RPMI8226 (cell line): ENCODE results near the gene TSPAN18.
A peak's percentile ranks its signal among the peaks of the same experiment; 100 is the strongest.

Experiments
- DNase-seq: peaks from one replicate; pipeline ENCODE4 v3.0.0-alpha.2; 2015

TSPAN18 gene

DNA sequence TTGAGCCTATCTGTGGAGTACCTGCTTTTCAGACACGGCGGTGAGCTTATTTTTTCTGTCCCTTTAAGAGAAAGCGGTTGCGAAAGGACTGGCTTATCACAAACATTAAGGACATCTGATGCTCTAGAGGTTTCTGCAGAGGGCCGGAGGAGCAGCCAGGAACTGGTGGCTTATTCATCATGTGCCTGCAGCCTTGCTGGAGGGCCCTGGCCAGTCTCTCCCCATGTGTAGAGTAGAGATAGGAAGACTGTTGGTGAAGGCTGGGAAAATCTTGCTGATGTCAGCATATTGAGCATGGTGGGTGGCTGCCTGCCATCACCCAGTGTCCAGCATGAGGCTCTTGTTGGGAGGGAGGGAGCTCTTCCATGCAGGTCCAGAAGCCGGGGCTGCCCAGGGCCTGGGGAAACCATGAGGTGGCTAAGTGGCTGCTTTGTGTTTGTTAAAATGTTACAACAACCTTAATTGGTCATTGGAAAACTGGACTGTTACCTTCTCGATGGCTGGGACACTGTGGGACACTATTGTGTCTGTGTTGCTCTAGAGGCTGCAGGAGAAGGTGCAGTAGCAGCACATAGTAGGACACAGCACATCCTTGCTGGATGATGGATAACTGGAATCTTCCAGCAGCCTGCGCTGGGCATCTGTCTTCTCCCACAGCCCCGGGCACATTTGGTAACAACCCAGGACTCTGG lies 54.3 kb downstream of the TSPAN18 start:
- DNase-seq, result no peak

GRCh38 chr11:44781655-44782054 lies 54.9 kb downstream of the TSPAN18 start:
- DNase-seq, result no peak

DNA sequence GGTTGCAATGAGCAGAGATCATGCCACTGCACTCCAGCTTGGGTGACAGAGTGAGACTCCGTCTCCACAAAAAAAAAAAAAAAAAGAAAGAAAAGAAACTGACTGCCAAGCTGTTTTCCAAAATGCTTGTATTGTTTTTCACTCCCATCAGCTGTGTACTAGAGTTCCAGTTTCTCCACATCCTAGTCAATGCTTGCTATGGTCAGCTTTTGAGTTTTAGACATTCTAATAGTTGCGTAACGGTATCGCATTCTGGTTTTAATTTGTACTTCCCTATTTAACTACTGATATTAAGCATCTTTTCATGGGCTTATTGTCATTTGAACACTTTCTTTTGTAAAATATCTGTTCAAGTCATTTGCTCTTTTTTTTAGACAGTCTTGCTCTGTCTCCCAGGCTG lies 55.7 kb downstream of the TSPAN18 start:
- no peak for DNase-seq

DNA sequence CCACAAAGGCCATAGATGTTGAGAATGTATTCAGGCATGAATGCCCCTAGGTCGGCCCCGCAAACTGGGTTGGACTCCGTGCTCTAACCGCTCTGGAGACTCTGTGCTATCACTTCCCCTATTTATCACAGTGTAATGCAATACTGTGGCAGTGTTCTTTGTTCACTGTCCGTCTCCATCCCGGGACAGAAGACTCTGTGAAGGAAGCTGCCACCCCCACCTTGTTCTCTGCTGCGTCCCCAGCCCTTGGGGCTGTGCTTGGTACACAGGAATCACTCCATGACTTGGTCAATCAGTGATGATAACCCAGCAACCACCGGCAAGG lies 57.6 kb downstream of the TSPAN18 start:
- no peak for DNase-seq

DNA sequence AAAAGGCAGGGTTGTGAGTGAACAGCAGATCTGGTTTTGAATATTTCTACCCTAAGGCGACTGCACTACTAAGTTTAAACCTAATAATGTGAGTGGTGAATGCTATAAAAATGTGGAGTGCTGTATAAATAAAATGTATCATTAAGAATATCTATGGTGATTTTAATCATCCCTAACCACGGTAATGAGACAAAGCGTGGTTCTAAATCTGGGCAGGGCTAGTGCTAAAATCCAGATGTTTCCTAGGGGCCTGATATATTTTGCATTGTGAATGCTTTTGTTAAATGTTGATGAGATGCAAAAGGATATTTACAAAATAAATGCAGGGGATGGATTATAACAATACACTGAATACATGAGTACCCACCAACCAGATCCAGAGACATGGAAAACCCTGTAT lies 58.1 kb downstream of the TSPAN18 start:
- no peak for DNase-seq

DNA sequence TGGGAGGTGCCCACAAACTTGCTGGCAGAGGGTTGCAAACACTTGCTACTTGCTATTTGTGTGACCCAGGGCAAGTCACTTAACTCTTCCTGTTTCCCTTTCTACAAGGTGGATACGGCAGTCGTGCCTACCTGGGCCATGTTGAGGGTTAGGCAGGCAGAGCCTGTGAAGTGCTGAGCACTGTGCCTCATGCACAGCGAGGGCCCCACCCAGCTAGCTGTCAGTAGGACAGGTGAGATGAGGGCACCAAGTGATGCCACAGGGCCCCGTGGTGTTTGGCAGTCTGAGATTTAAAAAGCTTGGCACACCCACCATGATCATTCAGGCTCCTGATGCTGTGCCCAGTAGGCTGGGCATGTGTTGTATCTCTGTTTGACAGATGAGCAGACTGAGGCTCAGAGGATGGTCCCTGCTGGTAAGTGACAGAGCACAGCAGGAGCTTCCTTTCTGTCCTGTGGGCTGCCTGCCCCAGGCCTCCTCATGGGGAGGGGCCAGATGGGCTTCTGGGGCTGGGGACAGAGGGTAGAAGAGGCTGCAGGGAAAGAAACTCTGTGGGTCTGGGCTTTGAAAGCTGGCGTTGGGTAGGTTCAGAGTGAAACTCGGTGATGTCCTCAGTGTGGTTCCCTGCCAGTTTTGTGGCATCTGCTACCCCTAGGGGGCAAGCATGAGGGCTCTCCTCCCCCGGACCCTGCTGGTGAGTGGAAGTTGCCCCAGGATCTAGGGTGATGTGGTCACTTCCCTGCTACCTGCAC lies 59.3 kb downstream of the TSPAN18 start:
- DNase-seq, result peak; percentile 25

DNA sequence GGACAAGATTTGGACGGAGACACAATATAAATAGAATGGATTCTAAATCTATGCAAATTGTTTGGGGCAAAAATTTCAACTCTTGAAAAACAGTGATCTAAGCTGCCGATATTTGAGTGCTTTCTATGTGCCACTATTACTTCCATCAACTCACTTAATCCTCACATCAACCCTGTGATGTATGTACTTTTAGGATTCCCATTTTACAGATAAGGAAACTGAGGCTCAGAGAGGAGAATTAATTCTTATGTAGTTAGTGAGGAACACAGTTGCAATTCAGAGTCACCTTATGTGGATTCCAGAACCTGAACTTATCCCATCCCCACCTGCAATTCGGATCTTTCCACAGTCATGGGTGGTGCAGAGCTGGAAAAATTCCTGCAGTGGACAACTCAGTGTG lies 60.3 kb downstream of the TSPAN18 start:
- DNase-seq, result no peak

- DNase-seq, result no peak
Observed at GRCh38 chr11:44787981-44788380, 61.2 kb downstream of the TSPAN18 start.

DNA sequence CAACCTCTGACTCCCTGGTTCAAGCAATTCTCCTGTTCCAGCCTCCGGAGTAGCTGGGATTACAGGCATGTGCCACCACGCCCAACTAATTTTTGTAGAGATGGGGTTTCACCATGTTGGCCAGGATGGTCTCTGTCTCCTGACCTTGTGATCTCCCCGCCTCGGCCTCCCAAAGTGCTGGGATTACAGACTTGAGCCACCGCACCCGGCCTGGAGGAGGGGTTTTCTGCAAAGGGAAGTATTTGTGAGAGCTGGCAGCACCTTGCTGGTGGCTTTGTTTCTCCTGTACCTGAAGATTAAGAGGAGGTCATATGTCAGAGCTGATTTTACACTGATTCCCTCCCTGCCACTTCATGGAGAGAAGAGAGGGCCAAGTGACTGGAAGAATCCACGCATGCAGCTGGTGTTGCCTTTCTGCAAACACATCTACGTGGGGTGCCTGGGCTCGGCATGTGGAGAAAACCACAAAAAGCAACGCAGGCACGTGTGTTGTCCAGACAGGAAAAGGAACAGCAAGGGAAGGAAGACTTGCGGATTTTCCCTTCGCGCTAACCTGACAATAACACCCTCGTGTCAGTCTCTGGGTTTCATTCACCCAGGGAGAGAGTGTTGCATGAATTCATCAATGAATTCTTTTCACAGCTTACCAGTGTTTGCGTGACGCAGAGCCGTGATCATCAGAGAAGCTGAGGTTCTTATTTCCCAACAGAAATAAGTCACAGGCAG lies 61.9 kb downstream of the TSPAN18 start:
- no peak for DNase-seq

GRCh38 chr11:44789496-44789895 lies 62.7 kb downstream of the TSPAN18 start:
- DNase-seq, result no peak

- no peak for DNase-seq
Observed at GRCh38 chr11:44790211-44790610, 63.4 kb downstream of the TSPAN18 start.

- no peak for DNase-seq
Observed at GRCh38 chr11:44791316-44791925, 64.7 kb downstream of the TSPAN18 start.

DNA sequence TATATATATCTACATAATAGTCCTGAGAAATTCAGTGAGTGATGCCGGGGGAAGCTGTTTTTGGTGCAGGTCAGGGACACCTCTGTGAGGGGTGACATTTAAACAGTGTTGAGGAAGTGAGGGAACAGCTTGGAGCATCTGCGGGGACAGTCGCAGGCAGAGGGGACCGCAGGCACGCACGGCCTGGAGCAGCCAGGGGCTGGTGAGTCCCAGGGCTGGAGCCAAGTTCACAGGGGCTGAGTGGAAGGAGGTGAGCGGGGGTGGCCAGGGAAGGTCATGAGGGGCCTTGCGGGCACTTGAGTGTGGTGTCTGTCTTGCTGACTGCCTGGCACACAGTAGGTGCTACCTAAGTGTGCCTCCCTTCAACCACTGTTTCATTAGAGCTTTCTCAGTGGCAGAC lies 65.4 kb downstream of the TSPAN18 start:
- no peak for DNase-seq

- no peak for DNase-seq
Observed at GRCh38 chr11:44793350-44794090, 66.8 kb downstream of the TSPAN18 start.

GRCh38 chr11:44795803-44796535 lies 69.2 kb downstream of the TSPAN18 start:
- DNase-seq, result no peak

DNA sequence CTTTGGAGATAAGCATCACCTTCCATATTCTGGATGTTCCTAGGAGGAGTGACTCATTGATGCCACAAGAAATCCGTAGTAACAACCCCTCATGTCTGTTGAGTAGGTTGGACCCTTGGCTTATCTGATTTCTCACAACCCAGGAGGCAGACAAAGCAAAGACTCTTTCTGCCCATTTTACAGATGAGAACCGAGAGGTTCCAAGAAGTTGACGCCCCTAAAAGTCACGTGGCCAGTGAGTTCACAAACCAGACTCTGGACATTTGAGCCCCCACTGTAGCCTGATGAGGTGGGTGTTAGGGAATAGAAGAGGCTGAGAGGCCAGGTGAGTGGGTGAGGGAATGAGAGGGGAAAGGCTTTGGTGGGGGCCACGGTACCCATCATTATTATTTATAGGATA lies 70.3 kb downstream of the TSPAN18 start:
- DNase-seq, result no peak

GRCh38 chr11:44797886-44798606 lies 71.3 kb downstream of the TSPAN18 start:
- no peak for DNase-seq

DNA sequence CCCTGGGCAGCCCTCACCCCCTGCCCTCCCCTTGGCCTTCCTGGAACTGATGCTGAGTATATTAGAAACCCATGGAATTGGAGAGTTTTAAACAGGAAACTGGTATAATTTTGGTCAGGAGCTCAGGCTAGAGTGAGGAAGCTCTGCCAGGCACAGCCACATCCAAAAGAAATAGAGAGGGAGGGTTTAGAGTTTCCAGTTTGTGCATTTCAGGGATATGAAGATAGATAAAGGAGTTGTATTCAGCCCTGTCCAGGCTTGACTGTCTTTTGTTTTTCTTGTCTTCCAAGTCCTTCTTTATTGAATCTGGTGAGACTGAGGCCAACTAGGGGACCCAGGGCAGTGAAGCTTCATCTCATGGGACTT lies 71.8 kb downstream of the TSPAN18 start:
- no peak for DNase-seq

- no peak for DNase-seq
Observed at GRCh38 chr11:44799012-44799411, 72.2 kb downstream of the TSPAN18 start.

DNA sequence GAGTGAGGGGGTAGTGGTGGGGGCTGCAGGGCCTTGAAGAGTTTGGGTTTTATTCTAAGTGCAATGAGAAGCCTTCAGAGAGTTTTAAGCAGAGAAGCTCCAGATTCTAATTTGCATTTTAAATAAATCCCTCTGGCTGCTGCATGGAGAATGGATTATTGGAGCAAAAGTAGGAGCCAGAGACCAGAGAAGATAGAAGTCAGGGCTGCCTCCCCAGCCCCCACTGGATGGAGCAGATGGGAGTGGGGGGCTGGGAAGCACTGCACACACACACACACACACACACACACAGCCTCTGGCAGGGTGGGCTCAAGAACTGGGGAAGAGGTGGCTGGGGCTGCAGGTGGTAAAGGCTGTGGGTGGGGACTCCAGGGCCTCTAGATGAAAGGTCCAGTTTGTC lies 75.6 kb downstream of the TSPAN18 start:
- no peak for DNase-seq

DNA sequence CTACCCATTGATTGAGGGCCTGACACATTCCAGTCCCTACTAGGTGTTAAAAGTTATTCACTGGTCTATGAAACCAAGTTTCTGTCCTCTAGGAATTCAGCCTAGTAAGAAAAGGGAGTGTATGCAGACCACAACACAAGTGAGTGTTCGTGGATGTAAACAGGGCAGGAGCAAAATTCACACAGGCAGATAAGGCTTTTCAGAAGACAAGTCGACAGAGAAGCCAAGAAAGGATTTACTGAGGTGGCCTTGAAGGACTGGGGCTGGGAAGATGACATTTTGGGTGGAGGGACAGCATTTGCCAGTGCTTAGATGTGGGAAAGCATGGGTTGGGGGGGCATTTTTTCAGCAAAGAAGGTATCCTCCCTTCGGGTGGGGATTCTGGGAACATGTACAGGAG lies 76.2 kb downstream of the TSPAN18 start:
- no peak for DNase-seq
